ENCODE data around the gene SYNE3.

SYNE3 gene

GRCh38 chr14:95471476-95471875 lies 45.0 kb downstream of the SYNE3 start:
- no peak for DNase-seq (ENCODE audit: low read depth, low spot score)
- in situ Hi-C loops (cut with HindIII; ENCODE audit: low sequenced_read_pairs) = no loop called here
- TF ChIP-seq, protein P1, sequence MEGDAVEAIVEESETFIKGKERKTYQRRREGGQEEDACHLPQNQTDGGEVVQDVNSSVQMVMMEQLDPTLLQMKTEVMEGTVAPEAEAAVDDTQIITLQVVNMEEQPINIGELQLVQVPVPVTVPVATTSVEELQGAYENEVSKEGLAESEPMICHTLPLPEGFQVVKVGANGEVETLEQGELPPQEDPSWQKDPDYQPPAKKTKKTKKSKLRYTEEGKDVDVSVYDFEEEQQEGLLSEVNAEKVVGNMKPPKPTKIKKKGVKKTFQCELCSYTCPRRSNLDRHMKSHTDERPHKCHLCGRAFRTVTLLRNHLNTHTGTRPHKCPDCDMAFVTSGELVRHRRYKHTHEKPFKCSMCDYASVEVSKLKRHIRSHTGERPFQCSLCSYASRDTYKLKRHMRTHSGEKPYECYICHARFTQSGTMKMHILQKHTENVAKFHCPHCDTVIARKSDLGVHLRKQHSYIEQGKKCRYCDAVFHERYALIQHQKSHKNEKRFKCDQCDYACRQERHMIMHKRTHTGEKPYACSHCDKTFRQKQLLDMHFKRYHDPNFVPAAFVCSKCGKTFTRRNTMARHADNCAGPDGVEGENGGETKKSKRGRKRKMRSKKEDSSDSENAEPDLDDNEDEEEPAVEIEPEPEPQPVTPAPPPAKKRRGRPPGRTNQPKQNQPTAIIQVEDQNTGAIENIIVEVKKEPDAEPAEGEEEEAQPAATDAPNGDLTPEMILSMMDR (IDR thresholded peaks at IDR 0.05; ENCODE audit: low read depth, low read length) = no peak
- H3K4me3 ChIP-seq (ENCODE audit: low read depth, low read length) = no peak overlapping the region

- in situ Hi-C loops (cut with HindIII; ENCODE audit: low sequenced_read_pairs) = no loop called here
- DNase-seq (ENCODE audit: low read depth, low spot score) = no peak
- TF ChIP-seq, protein P1 (IDR thresholded peaks at IDR 0.05; ENCODE audit: low read depth, low read length) = no peak
- H3K4me3 ChIP-seq (ENCODE audit: low read depth, low read length) = no peak overlapping the region
These were observed 45.4 kb downstream of the SYNE3 start for GRCh38 chr14:95471016-95471415.

GRCh38 chr14:95469134-95469481 lies 47.3 kb downstream of the SYNE3 start:
- TF ChIP-seq, protein P1 (IDR thresholded peaks at IDR 0.05; ENCODE audit: low read depth, low read length) = no peak
- no peak for DNase-seq (ENCODE audit: low read depth, low spot score)
- in situ Hi-C loops (cut with HindIII; ENCODE audit: low sequenced_read_pairs) = no loop called here
- H3K4me3 ChIP-seq (ENCODE audit: low read depth, low read length) = no peak overlapping the region

GRCh38 chr14:95468448-95469133 lies 47.9 kb downstream of the SYNE3 start:
- no peak overlapping the region for H3K4me3 ChIP-seq (ENCODE audit: low read depth, low read length)
- in situ Hi-C loops (cut with HindIII; ENCODE audit: low sequenced_read_pairs) = no loop called here
- DNase-seq (ENCODE audit: low read depth, low spot score) = no peak

GRCh38 chr14:95467657-95468056 lies 48.8 kb downstream of the SYNE3 start:
- in situ Hi-C loops (cut with HindIII; ENCODE audit: low sequenced_read_pairs) = no loop called here
- TF ChIP-seq, protein P1 (IDR thresholded peaks at IDR 0.05; ENCODE audit: low read depth, low read length) = no peak
- no peak overlapping the region for H3K4me3 ChIP-seq (ENCODE audit: low read depth, low read length)
- no peak for DNase-seq (ENCODE audit: low read depth, low spot score)

More at GRCh38 chr14:95468448-95469133, 47.9 kb downstream of the SYNE3 start:
- TF ChIP-seq, protein P1 (IDR thresholded peaks at IDR 0.05; ENCODE audit: low read depth, low read length) = no peak

- in situ Hi-C loops (cut with HindIII; ENCODE audit: low sequenced_read_pairs) = no loop called here
- DNase-seq (ENCODE audit: low read depth, low spot score) = no peak
- TF ChIP-seq, protein P1 (IDR thresholded peaks at IDR 0.05; ENCODE audit: low read depth, low read length) = no peak
- no peak overlapping the region for H3K4me3 ChIP-seq (ENCODE audit: low read depth, low read length)
These were observed 49.2 kb downstream of the SYNE3 start for GRCh38 chr14:95467232-95467631.

All from astrocyte of the spinal cord (primary cell).